ENCODE measurements around the gene PAX7. TPM values are rescaled to one million over a fixed set of nuclear protein-coding genes. Genes with fewer than 3 reads are reported as not detected.

The PAX7 gene
- polyA plus RNA-seq, 1 donor from 2014 or later: not detected

DNA sequence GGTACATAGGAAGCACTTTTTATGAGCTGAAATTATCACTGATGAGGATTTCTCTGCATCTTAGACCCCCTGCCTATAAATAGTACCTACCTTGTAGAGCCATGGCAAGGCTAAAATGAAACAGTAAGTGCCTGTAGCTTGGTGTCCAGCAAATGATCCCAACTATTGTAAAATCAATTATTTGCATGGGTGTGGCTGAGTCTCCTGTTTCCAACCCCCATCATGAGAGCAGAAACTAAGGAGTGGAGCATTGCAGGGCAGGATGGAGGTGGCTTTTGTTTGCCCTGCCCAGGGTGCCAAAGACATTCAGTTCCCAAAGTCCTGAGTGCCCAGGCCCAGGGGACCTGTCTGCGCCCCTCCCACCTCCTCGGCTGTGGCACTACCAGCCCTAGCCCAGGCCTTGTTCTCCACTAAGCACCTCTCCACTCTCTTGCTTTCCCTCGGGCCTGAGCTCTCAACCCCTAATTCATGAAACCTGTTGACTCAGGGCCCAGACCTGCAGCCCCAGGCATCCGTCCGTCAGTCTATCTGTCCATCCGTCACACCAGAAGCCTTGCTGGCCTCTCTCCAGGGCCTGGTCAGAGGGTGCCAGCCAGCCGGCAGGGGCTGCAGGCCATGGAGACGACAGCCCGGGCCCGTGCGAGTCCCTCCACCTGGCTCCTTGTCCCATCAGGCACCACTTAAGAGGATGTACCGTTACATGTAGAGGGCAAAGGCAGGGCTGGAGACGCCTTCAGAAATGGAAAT is 39.6 kb downstream of the PAX7 start:
- Histone ChIP-seq H3K27me3 (ENCODE audit: insufficient read depth, low read depth, low read length) (no peaks in the 10 kb centered on the region), H3K4me3 (ENCODE audit: low read length) (no peak overlapping the region), H2AFZ (ENCODE audit: low read depth, low read length) (no peak overlapping the region), H3F3A (ENCODE audit: insufficient read depth, low read length, poor library complexity, severe bottlenecking) (no peaks in the 10 kb centered on the region), H4K20me1 (ENCODE audit: insufficient read depth) (no peaks in the 10 kb centered on the region), H3K9ac (ENCODE audit: low read length) (no peak overlapping the region), H3K36me3 (ENCODE audit: insufficient read depth, low read length) (no peaks in the 10 kb centered on the region), H3K9me2 (ENCODE audit: insufficient read depth, low read length) (no peaks in the 10 kb centered on the region), H3K79me2 (replicated peaks; ENCODE audit: insufficient read depth, low read length) (no peaks in the 10 kb centered on the region), H3K27ac (ENCODE audit: low read length) (no peak overlapping the region), H3K4me2 (ENCODE audit: low read length) (no peak overlapping the region), H3K9me3 (ENCODE audit: low read length) (no peaks in the 10 kb centered on the region)
- TF ChIP-seq TAF1 (IDR thresholded peaks at IDR 0.05; ENCODE audit: low read depth) (no peak), EZH2 (IDR thresholded peaks at IDR 0.05; ENCODE audit: borderline replicate concordance, insufficient read depth, low read length, poor library complexity, severe bottlenecking) (no peak), EP300 (conservative IDR thresholded peaks at IDR 0.05; ENCODE audit: poor library complexity, severe bottlenecking) (no peak), POLR2AphosphoS5 (IDR thresholded peaks at IDR 0.05) (no peak), MXI1 (conservative IDR thresholded peaks at IDR 0.05; ENCODE audit: poor library complexity, severe bottlenecking) (no peak), RAD21 (conservative IDR thresholded peaks at IDR 0.05) (no peak), SMC3 (conservative IDR thresholded peaks at IDR 0.05; ENCODE audit: poor library complexity) (no peak)
- TF ChIP-seq, protein P1, sequence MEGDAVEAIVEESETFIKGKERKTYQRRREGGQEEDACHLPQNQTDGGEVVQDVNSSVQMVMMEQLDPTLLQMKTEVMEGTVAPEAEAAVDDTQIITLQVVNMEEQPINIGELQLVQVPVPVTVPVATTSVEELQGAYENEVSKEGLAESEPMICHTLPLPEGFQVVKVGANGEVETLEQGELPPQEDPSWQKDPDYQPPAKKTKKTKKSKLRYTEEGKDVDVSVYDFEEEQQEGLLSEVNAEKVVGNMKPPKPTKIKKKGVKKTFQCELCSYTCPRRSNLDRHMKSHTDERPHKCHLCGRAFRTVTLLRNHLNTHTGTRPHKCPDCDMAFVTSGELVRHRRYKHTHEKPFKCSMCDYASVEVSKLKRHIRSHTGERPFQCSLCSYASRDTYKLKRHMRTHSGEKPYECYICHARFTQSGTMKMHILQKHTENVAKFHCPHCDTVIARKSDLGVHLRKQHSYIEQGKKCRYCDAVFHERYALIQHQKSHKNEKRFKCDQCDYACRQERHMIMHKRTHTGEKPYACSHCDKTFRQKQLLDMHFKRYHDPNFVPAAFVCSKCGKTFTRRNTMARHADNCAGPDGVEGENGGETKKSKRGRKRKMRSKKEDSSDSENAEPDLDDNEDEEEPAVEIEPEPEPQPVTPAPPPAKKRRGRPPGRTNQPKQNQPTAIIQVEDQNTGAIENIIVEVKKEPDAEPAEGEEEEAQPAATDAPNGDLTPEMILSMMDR (IDR thresholded peaks at IDR 0.05; ENCODE audit: poor library complexity, severe bottlenecking): no peak
- TF ChIP-seq, protein P2, sequence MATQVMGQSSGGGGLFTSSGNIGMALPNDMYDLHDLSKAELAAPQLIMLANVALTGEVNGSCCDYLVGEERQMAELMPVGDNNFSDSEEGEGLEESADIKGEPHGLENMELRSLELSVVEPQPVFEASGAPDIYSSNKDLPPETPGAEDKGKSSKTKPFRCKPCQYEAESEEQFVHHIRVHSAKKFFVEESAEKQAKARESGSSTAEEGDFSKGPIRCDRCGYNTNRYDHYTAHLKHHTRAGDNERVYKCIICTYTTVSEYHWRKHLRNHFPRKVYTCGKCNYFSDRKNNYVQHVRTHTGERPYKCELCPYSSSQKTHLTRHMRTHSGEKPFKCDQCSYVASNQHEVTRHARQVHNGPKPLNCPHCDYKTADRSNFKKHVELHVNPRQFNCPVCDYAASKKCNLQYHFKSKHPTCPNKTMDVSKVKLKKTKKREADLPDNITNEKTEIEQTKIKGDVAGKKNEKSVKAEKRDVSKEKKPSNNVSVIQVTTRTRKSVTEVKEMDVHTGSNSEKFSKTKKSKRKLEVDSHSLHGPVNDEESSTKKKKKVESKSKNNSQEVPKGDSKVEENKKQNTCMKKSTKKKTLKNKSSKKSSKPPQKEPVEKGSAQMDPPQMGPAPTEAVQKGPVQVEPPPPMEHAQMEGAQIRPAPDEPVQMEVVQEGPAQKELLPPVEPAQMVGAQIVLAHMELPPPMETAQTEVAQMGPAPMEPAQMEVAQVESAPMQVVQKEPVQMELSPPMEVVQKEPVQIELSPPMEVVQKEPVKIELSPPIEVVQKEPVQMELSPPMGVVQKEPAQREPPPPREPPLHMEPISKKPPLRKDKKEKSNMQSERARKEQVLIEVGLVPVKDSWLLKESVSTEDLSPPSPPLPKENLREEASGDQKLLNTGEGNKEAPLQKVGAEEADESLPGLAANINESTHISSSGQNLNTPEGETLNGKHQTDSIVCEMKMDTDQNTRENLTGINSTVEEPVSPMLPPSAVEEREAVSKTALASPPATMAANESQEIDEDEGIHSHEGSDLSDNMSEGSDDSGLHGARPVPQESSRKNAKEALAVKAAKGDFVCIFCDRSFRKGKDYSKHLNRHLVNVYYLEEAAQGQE (IDR thresholded peaks at IDR 0.05; ENCODE audit: borderline replicate concordance): no peak

DNA sequence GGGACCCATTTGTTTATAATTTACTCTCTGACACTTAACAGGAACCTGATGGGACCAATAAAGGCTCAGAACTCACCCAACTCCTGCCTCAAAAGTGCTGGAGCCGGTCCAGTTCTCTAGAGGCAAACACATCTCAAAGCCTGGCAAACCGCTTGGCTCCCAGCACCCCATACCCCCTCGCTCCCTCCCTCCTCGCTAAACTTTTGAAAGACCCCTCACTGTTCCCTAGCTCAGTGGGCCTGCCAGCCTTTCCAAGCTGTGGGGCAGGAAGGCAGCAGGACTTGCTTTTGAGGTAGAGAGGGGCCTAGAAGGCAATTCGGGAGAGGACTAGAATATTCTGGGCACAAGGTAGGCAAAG is 40.2 kb downstream of the PAX7 start:
- no peaks in the 10 kb centered on the region for H3F3A ChIP-seq (ENCODE audit: insufficient read depth, low read length, poor library complexity, severe bottlenecking)
- H2AFZ ChIP-seq (ENCODE audit: low read depth, low read length): no peak overlapping the region
- H3K9me3 ChIP-seq (ENCODE audit: low read length): no peaks in the 10 kb centered on the region
- no peaks in the 10 kb centered on the region for H4K20me1 ChIP-seq (ENCODE audit: insufficient read depth)
- no peaks in the 10 kb centered on the region for H3K79me2 ChIP-seq (replicated peaks; ENCODE audit: insufficient read depth, low read length)
- no peak for TF ChIP-seq EP300 (conservative IDR thresholded peaks at IDR 0.05; ENCODE audit: poor library complexity, severe bottlenecking)
- no peak for TF ChIP-seq POLR2AphosphoS5 (IDR thresholded peaks at IDR 0.05)
- no peak for TF ChIP-seq SMC3 (conservative IDR thresholded peaks at IDR 0.05; ENCODE audit: poor library complexity)
- TF ChIP-seq, protein P1 (IDR thresholded peaks at IDR 0.05; ENCODE audit: poor library complexity, severe bottlenecking): no peak
- no peak for TF ChIP-seq EZH2 (IDR thresholded peaks at IDR 0.05; ENCODE audit: borderline replicate concordance, insufficient read depth, low read length, poor library complexity, severe bottlenecking)
- TF ChIP-seq, protein P2 (IDR thresholded peaks at IDR 0.05; ENCODE audit: borderline replicate concordance): no peak
- no peak for TF ChIP-seq MXI1 (conservative IDR thresholded peaks at IDR 0.05; ENCODE audit: poor library complexity, severe bottlenecking)
- TF ChIP-seq RAD21 (conservative IDR thresholded peaks at IDR 0.05): no peak
- TF ChIP-seq TAF1 (IDR thresholded peaks at IDR 0.05; ENCODE audit: low read depth): no peak
- H3K9ac ChIP-seq (ENCODE audit: low read length): no peak overlapping the region
- no peak overlapping the region for H3K4me3 ChIP-seq (ENCODE audit: low read length)
- no peaks in the 10 kb centered on the region for H3K9me2 ChIP-seq (ENCODE audit: insufficient read depth, low read length)
- H3K27me3 ChIP-seq (ENCODE audit: insufficient read depth, low read depth, low read length): no peaks in the 10 kb centered on the region
- H3K4me2 ChIP-seq (ENCODE audit: low read length): no peak overlapping the region
- no peaks in the 10 kb centered on the region for H3K36me3 ChIP-seq (ENCODE audit: insufficient read depth, low read length)
- H3K27ac ChIP-seq (ENCODE audit: low read length): no peak overlapping the region
